Ascending aorta (tissue), 2 donors: ENCODE data around the gene LRRC71. TPM values are rescaled to one million over a fixed set of nuclear protein-coding genes. Genes with fewer than 3 reads are reported as not detected.
"Not testable (repeated sequence)": the region's sequence is repeated elsewhere in the genome, so short reads cannot be mapped to it uniquely, and the experiment has no call there.

ENCODE experiments used
- DNase-seq, 2 donors: peaks; one replicate each; pipeline ENCODE4 v3.0.0-alpha.2; 2019; ENCODE audit warnings: low spot score in 2 of 2
- H3K27ac ChIP-seq, 2 donors: fragments of 200-600 bp; sonication (generic); one replicate each; pipeline ENCODE4 v1.5.1; 2016 to 2017; ENCODE audit warnings: mild to moderate bottlenecking in 1 of 2
- H3K27me3 ChIP-seq: fragments of 200-600 bp; sonication (generic); one replicate; pipeline ENCODE4 v1.5.1; 2017
- H3K36me3 ChIP-seq, 2 donors: fragments of 200-600 bp; sonication (generic); one replicate each; pipeline ENCODE4 v1.5.1; 2016
- H3K4me1 ChIP-seq, 2 donors: fragments of 200-600 bp; sonication (generic); one replicate each; pipeline ENCODE4 v1.5.1; 2016 to 2017; ENCODE audit warnings: mild to moderate bottlenecking in 1 of 2
- H3K4me3 ChIP-seq, 2 donors: fragments of 200-600 bp; sonication (generic); one replicate each; pipeline ENCODE4 v1.5.1; 2016 to 2017; ENCODE audit warnings: mild to moderate bottlenecking in 1 of 2
- H3K9me3 ChIP-seq, 2 donors: fragments of 200-600 bp; sonication (generic); one replicate each; pipeline ENCODE4 v1.5.1; 2016
- CTCF ChIP-seq, 3 experiments: fragments of 200-600 bp in 2 of 3; fragments of 450-650 bp in 1 of 3; sonication (generic) in 2 of 3; IDR thresholded peaks; one replicate each; pipeline ENCODE4 v1.5.1; 2016 to 2019; ENCODE audit warnings: antibody characterized with exemption in 3 of 3, mild to moderate bottlenecking in 1 of 3, moderate library complexity in 1 of 3
- intact Hi-C: fragments of 100-400 bp; cut with DNase I; formaldehyde crosslinking; loops from one replicate; pipeline ENCODE4 v1.15.1; 2023
- total RNA-seq: library from RNA; depleted of rRNA; stranded (reverse); fragments of >200 nt; gene quantifications from one replicate; pipeline ENCODE4 v1.1.0, GENCODE V29; 2016

LRRC71 gene
- total RNA-seq, 1 donor from 2014 or later: not detected

- Histone ChIP-seq H3K27ac (no peak overlapping the region), H3K4me1 (peaks cover 4 to 17% of the 10 kb centered on the region in 2 donors), H3K36me3 (no peaks in the 10 kb centered on the region), H3K27me3 (peaks cover 28% of the 10 kb centered on the region), H3K4me3 (peak overlapping the region; percentile 29 to 31), H3K9me3 (no peaks in the 10 kb centered on the region)
- TF ChIP-seq CTCF (IDR thresholded peaks at IDR 0.05): no peak
- DNase-seq: no peak
- intact Hi-C loops: no loop called here
Observed at GRCh38 chr1:156923670-156924477, 3.4 kb downstream of the LRRC71 start.

DNA sequence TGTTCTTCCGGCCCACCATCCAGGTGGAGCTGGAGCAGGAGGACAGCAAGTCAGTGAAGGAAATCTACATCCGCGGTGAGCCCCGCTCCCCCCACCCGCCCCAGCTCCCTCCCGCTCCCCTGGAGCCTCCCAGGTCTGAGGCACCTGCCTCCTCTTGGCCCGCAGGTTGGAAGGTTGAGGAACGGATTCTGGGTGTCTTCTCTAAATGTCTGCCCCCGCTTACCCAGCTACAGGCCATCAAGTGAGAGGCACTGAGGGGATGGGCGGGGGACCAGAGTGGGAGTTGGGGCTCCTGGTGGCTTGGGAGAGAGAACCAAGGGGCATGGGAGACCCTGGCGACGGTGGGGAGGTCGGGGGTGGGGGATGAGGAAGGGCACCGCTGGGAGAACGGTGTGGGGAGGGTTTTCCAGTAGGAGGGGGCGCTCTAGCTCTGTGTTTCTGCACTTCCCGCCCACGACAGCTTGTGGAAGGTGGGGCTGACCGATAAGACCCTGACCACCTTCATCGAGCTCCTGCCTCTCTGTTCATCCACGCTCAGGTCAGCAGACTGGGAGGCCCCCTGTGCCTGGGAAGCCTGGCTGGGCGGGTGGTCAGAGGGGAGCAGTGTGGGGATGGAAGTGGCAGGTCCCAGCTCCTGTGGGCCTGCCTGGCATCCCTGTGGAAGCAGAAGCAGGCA, 4.2 kb downstream of the LRRC71 start:
- no peaks in the 10 kb centered on the region for H3K36me3 ChIP-seq
- no peak overlapping the region for H3K27ac ChIP-seq
- no peak for DNase-seq
- H3K9me3 ChIP-seq: no peaks in the 10 kb centered on the region
- intact Hi-C loops: no loop called here
- H3K27me3 ChIP-seq: peaks cover 33% of the 10 kb centered on the region
- H3K4me1 ChIP-seq: peaks cover 4 to 17% of the 10 kb centered on the region in 2 donors
- no peak overlapping the region for H3K4me3 ChIP-seq
- no peak for TF ChIP-seq CTCF (IDR thresholded peaks at IDR 0.05)

DNA sequence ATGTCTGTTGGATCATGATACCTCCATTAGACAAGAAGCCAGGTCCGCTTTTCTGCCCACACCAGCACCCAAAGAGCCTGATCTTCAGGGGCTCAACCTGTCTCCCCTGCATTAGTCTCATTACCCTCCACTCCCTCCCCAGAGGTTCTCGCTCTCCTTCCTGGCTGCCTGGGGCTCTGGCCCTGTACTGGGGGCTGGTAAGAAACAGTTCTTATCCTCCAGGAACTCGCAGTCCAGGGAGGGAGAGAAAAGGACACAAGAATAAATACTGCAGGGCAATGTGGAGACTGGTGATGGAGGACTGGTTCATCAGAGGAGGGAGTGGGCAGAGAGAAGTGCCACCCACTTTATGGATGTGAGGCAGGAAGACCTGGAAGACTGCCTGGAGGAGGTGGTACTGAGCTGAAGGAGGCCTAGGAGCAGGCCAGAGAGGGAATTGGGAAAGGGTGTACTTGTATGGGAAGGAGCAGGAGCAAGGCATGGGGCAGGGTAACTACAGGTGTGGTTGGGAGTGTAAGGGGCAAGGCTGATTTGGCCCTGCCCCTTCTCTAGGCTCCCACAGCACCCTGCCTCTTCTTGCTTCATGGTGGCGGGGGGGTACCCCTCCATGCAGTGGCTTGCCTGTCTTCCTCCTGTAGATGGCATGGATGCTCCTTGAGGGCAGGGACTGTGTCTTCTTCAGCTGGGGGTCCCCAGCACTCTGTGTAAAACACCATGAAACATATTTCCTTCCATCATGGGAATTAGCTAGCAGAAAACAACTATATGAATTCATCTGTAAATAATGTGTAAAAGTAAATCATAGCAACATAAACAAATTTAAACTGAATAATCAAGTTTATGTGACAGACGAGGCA, 5.0 kb downstream of the LRRC71 start:
- Histone ChIP-seq H3K36me3 (no peaks in the 10 kb centered on the region), H3K9me3 (no peaks in the 10 kb centered on the region), H3K27me3 (peaks cover 33% of the 10 kb centered on the region), H3K4me3 (no peak overlapping the region), H3K27ac (no peak overlapping the region), H3K4me1 (peaks cover 4 to 17% of the 10 kb centered on the region in 2 donors)
- no peak for TF ChIP-seq CTCF (IDR thresholded peaks at IDR 0.05)
- DNase-seq: no peak
- intact Hi-C loops: no loop called here

- no peak overlapping the region for H3K27ac ChIP-seq
- no peaks in the 10 kb centered on the region for H3K36me3 ChIP-seq
- no peaks in the 10 kb centered on the region for H3K9me3 ChIP-seq
- no peak for DNase-seq
- peaks cover 4 to 15% of the 10 kb centered on the region in 2 donors for H3K4me1 ChIP-seq
- no peak overlapping the region for H3K4me3 ChIP-seq
- TF ChIP-seq CTCF (IDR thresholded peaks at IDR 0.05): no peak
- intact Hi-C loops: no loop called here
- peaks cover 33% of the 10 kb centered on the region for H3K27me3 ChIP-seq
Observed at GRCh38 chr1:156926175-156926574, 5.7 kb downstream of the LRRC71 start.

- peaks cover 33% of the 10 kb centered on the region for H3K27me3 ChIP-seq
- not testable (repeated sequence) for DNase-seq
Observed at GRCh38 chr1:156926695-156927094, 6.3 kb downstream of the LRRC71 start.

More at GRCh38 chr1:156926695-156927094, 6.3 kb downstream of the LRRC71 start:
- intact Hi-C loops, H3K4me3 ChIP-seq, H3K36me3 ChIP-seq, H3K9me3 ChIP-seq, H3K27ac ChIP-seq: not testable (repeated sequence)
- H3K4me1 ChIP-seq: peaks cover 4 to 15% of the 10 kb centered on the region in 2 donors
